CD4-positive, alpha-beta T cell treated with Interleukin-4 for 1 hour (primary cell): ENCODE measurements around the gene ZNF541.
A peak's percentile ranks its signal among the peaks of the same experiment; 100 is the strongest.

Source experiments
- DNase-seq, 2 donors: peaks; one replicate each; pipeline ENCODE4 v3.0.0-alpha.2; 2020 to 2022

The ZNF541 gene

DNA sequence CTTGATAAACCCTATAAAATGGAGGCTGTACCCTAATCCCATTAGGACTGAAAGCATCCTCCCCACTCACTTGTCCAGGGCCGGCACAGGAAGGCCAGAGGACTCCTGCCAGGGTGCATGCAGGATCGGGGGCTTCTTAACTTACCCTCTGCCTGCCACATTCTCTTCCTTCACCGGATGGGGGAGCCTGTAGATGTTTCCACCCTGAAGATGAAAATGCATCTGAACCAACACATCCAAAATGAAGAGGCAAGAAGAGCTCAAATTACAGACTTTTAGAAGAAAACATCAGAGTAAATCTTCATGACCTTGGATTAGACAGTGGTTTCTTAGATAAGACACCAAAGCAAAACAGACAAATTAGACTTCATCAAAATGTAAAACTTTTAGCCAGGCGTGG, 32.2 kb downstream of the ZNF541 start:
- DNase-seq = peak in 1 of 2 donors; percentile 14

- DNase-seq = peak; percentile 31 to 35
These were observed 33.1 kb downstream of the ZNF541 start for GRCh38 chr19:47539747-47540311.

- no peak for DNase-seq
These were observed 34.1 kb downstream of the ZNF541 start for GRCh38 chr19:47538812-47539211.

- no peak for DNase-seq
These were observed 35.5 kb downstream of the ZNF541 start for GRCh38 chr19:47537493-47537892.

DNA sequence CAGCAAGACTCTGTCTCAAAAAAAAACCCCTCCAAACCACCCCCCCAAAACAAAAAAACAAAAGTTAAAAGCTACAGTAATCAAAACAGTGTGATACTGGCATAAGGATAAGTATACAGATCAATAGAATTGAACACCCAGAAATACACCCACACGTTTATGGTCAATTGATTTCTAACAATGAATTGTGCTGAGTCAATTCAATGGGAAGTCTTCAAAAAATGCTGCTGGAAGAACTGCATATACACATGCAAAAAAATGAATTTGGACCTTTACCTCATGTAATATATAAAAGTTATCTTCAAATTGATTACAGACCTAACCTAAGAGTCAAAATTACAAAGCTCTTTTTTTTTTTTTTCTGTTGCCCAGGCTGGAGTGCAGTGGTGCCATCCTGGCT, 38.3 kb downstream of the ZNF541 start:
- no peak for DNase-seq

GRCh38 chr19:47531640-47532387, 41.1 kb downstream of the ZNF541 start:
- no peak for DNase-seq

- no peak for DNase-seq
These were observed 43.8 kb downstream of the ZNF541 start for GRCh38 chr19:47529018-47529742.

GRCh38 chr19:47526798-47527197, 46.1 kb downstream of the ZNF541 start:
- DNase-seq = no peak

DNA sequence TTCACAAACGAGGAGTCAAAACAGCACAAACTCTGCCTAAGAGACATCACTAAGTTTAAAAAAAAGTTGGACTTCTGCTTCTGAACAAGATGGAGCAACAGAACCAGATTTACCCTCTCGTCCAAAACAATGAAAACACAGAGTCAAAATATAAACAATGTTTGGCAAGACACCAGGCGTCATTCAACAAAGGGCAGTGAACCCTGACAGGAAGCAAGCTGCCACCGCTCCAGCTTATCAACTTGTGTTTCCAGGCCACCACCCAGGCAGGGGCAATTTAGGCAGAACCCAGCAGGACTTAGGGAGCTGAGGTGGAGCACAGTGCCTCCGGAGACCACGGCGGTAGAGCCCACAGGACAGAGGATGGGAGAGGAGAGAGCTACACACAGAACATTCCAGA, 49.5 kb downstream of the ZNF541 start:
- no peak for DNase-seq
